NCI-H526 (cell line): ENCODE results near the gene PIGU.

ENCODE experiments used
- DNase-seq, 2 experiments: peaks; one replicate each; lab custom pipeline; 2025; lab: John Stamatoyannopoulos, UW

The PIGU gene

GRCh38 chr20:34557936-34558319 lies 119.0 kb downstream of the PIGU start:
- DNase-seq: peak; percentile 37 to 62

GRCh38 chr20:34553366-34553867 lies 123.5 kb downstream of the PIGU start:
- DNase-seq: peak; percentile 18 to 23

GRCh38 chr20:34552569-34552968 lies 124.3 kb downstream of the PIGU start:
- no peak for DNase-seq

GRCh38 chr20:34549929-34550305 lies 127.0 kb downstream of the PIGU start:
- DNase-seq: no peak

GRCh38 chr20:34549291-34549928 lies 127.5 kb downstream of the PIGU start:
- peak in 1 of 2 experiments; percentile 31 for DNase-seq

- no peak for DNase-seq
Observed at GRCh38 chr20:34547844-34548613, 128.9 kb downstream of the PIGU start.

- peak; percentile 68 to 89 for DNase-seq
Observed at GRCh38 chr20:34546751-34547181, 130.1 kb downstream of the PIGU start.

GRCh38 chr20:34544109-34544796 lies 132.6 kb downstream of the PIGU start:
- DNase-seq: peak in 1 of 2 experiments; percentile 19

GRCh38 chr20:34543463-34544056 lies 133.3 kb downstream of the PIGU start:
- DNase-seq: no peak

- DNase-seq: no peak
Observed at GRCh38 chr20:34542439-34542838, 134.5 kb downstream of the PIGU start.

- DNase-seq: no peak
Observed at GRCh38 chr20:34541917-34542316, 135.0 kb downstream of the PIGU start.

- no peak for DNase-seq
Observed at GRCh38 chr20:34541264-34541901, 135.5 kb downstream of the PIGU start.

GRCh38 chr20:34540596-34541263 lies 136.2 kb downstream of the PIGU start:
- no peak for DNase-seq

- no peak for DNase-seq
Observed at GRCh38 chr20:34539756-34540155, 137.1 kb downstream of the PIGU start.

- DNase-seq: peak in 1 of 2 experiments; percentile 70
Observed at GRCh38 chr20:34538671-34539123, 138.2 kb downstream of the PIGU start.

GRCh38 chr20:34537651-34538050 lies 139.2 kb downstream of the PIGU start:
- DNase-seq: no peak

- DNase-seq: peak; percentile 62 to 92
Observed at GRCh38 chr20:34536798-34537394, 140.0 kb downstream of the PIGU start.

- no peak for DNase-seq
Observed at GRCh38 chr20:34535857-34536256, 141.0 kb downstream of the PIGU start.

GRCh38 chr20:34535301-34535840 lies 141.5 kb downstream of the PIGU start:
- no peak for DNase-seq

- no peak for DNase-seq
Observed at GRCh38 chr20:34534391-34535165, 142.3 kb downstream of the PIGU start.
